ENCODE measurements around the gene INAFM2. TPM values are rescaled to one million over a fixed set of nuclear protein-coding genes. Genes with fewer than 3 reads are reported as not detected.

Gene INAFM2
- total and polyA plus RNA-seq, 2 of the 4 experiments (the other 2 are of a cell fraction), result 10.4 to 14.0 TPM

- in situ Hi-C loops (cut with MboI; ENCODE audit: low sequenced_read_pairs) (no loop called here), dilution Hi-C loops (cut with HindIII; ENCODE audit: low sequenced_read_pairs, unreplicated experiment) (no loop called here), intact Hi-C loops (cut with micrococcal nuclease) (no loop called here)
- no peak overlapping the region for H3K23ac ChIP-seq (ENCODE audit: low read depth, low read length)
- CTCF ChIA-PET, result interaction anchor here (0.8 to 1.5 kb wide), 3 partner anchors 8 to 23 kb away, joined by 3 to 7 read pairs (median 4); no protein-coding TSS in a partner anchor
- ATAC-seq (ENCODE audit: low read depth) (peak; percentile 62), DNase-seq (peak; percentile 53)
- H3K79me1 ChIP-seq (ENCODE audit: low read depth in 1 of 2, low read length in 2 of 2), result no peaks in the 10 kb centered on the region
- 40% methylated on average over 1 of the region's 4 CpGs; no CpG with 5 or more reads in 1 of the 2 experiments for WGBS, 2 experiments (ENCODE audit: extremely low coverage in 2 of 2, insufficient read length in 1 of 2)
- H3K4me3 ChIP-seq (ENCODE audit: insufficient read depth, low read depth, low read length), result no peak overlapping the region
- H2BK20ac ChIP-seq (ENCODE audit: low read depth, low read length), result no peak overlapping the region
- H2BK120ac ChIP-seq (ENCODE audit: low read depth, low read length), result no peak overlapping the region
- H2BK5ac ChIP-seq (ENCODE audit: low read depth, low read length, poor library complexity, severe bottlenecking), result no peak overlapping the region
- H3K14ac ChIP-seq (replicated peaks; ENCODE audit: low read depth, low read length), result no peak overlapping the region
- H2BK15ac ChIP-seq (ENCODE audit: low read depth, low read length), result no peak overlapping the region
- no peaks in the 10 kb centered on the region for H4K20me1 ChIP-seq (ENCODE audit: insufficient read depth, low read length)
- H3K4me2 ChIP-seq (ENCODE audit: low read depth, low read length), result no peak overlapping the region; the same call in 1 of the 2 replicates
- no peaks in the 10 kb centered on the region for H3K4me1 ChIP-seq (ENCODE audit: control insufficient read depth, insufficient read depth, low read length)
- TF ChIP-seq USF2 (IDR thresholded peaks at IDR 0.05; ENCODE audit: low read depth, low read length), result no peak
- TF ChIP-seq NFE2L2 (IDR thresholded peaks at IDR 0.05; ENCODE audit: low read depth, low read length), result no peak
- TF ChIP-seq FOS (IDR thresholded peaks at IDR 0.05; ENCODE audit: low read depth, low read length), result no peak
- TF ChIP-seq MXI1 (IDR thresholded peaks at IDR 0.05; ENCODE audit: borderline replicate concordance, low read depth, low read length), result no peak
- TF ChIP-seq RAD21 (IDR thresholded peaks at IDR 0.05; ENCODE audit: low read length), result no peak
- TF ChIP-seq RFX5 (IDR thresholded peaks at IDR 0.05; ENCODE audit: low read depth, low read length), result no peak
- no peak for TF ChIP-seq CTCF (conservative IDR thresholded peaks at IDR 0.05; ENCODE audit: low read depth, low read length)
- no peak for TF ChIP-seq CHD1 (IDR thresholded peaks at IDR 0.05; ENCODE audit: low read depth, low read length)
- no peak for TF ChIP-seq BHLHE40 (IDR thresholded peaks at IDR 0.05; ENCODE audit: low read depth, low read length)
- no peak for TF ChIP-seq ELK1 (IDR thresholded peaks at IDR 0.05; ENCODE audit: borderline replicate concordance, low read depth, low read length)
- TF ChIP-seq CEBPB (IDR thresholded peaks at IDR 0.05; ENCODE audit: low read depth, low read length), result no peak
- no peak for TF ChIP-seq POLR2A (IDR thresholded peaks at IDR 0.05; ENCODE audit: low read depth, low read length)
- no peak for TF ChIP-seq SMC3 (IDR thresholded peaks at IDR 0.05; ENCODE audit: low read depth, low read length)
- TF ChIP-seq RCOR1 (IDR thresholded peaks at IDR 0.05; ENCODE audit: insufficient replicate concordance, low read length), result no peak
- no peak for TF ChIP-seq MAZ (IDR thresholded peaks at IDR 0.05; ENCODE audit: borderline replicate concordance, low read depth, low read length)
- TF ChIP-seq MAFK (IDR thresholded peaks at IDR 0.05; ENCODE audit: low read depth, low read length), result no peak
- H2AFZ ChIP-seq (replicated peaks; ENCODE audit: low read length, poor library complexity), result no peak overlapping the region
- no peaks in the 10 kb centered on the region for H3K36me3 ChIP-seq (ENCODE audit: control insufficient read depth, insufficient read depth, low read length)
- H3K9me3 ChIP-seq (ENCODE audit: control insufficient read depth, insufficient read depth, low read length), result no peaks in the 10 kb centered on the region
- H2AK5ac ChIP-seq (ENCODE audit: low read depth, low read length), result no peak overlapping the region
- no peak overlapping the region for H3K18ac ChIP-seq (ENCODE audit: low read depth, low read length)
- H4K5ac ChIP-seq (ENCODE audit: low read depth, low read length), result no peak overlapping the region
- POLR2A ChIA-PET (ENCODE audit: unreplicated experiment), result no interaction called here
- H3K9me1 ChIP-seq (ENCODE audit: insufficient read depth, low read length), result no peaks in the 10 kb centered on the region
- no peak overlapping the region for H4K8ac ChIP-seq (ENCODE audit: low read depth in 2 of 2, low read length in 2 of 2)
- no TSS peak for BruUV-seq (replicated peaks)
- H3K4ac ChIP-seq (ENCODE audit: low read depth, low read length), result no peak overlapping the region
- H3K27ac ChIP-seq (ENCODE audit: insufficient read depth, low read length), result no peak overlapping the region
- no peak overlapping the region for H3K9ac ChIP-seq (ENCODE audit: low read depth, low read length)
- H3K56ac ChIP-seq (ENCODE audit: extremely low read depth, insufficient read depth, low read length), result no peak overlapping the region
- H2AK9ac ChIP-seq (replicated peaks; ENCODE audit: low read depth, low read length, poor library complexity), result no peak overlapping the region
- no peak overlapping the region for H4K91ac ChIP-seq (ENCODE audit: insufficient read depth, low read depth, low read length)
- peaks cover 45% of the 10 kb centered on the region for H3K27me3 ChIP-seq (ENCODE audit: control insufficient read depth, insufficient read depth, low read length)
Measured at GRCh38 chr15:40314723-40315276, 8.7 kb upstream of the INAFM2 start.
